GM19025 (cell line): ENCODE measurements around the gene ARHGAP26.
"Not testable (repeated sequence)": the region's sequence is repeated elsewhere in the genome, so short reads cannot be mapped to it uniquely, and the experiment has no call there.

Experiments used
- ATAC-seq: cut with Tn5 transposase; IDR thresholded peaks from one replicate; pipeline ENCODE4 v1.9.1; 2021; ENCODE audit warnings: mild to moderate bottlenecking, low read depth, moderate library complexity; ENCODE audit not compliant: unreplicated experiment

The ARHGAP26 gene

GRCh38 chr5:143065996-143066522, 295.9 kb downstream of the ARHGAP26 start:
- no peak for ATAC-seq

GRCh38 chr5:143066556-143067281, 296.5 kb downstream of the ARHGAP26 start:
- peak; percentile 54 for ATAC-seq

GRCh38 chr5:143068712-143069111, 298.5 kb downstream of the ARHGAP26 start:
- ATAC-seq, result no peak

GRCh38 chr5:143071927-143072326, 301.8 kb downstream of the ARHGAP26 start:
- ATAC-seq, result no peak

- ATAC-seq, result no peak
Observed at GRCh38 chr5:143072734-143073133, 302.6 kb downstream of the ARHGAP26 start.

- no peak for ATAC-seq
Observed at GRCh38 chr5:143073766-143074165, 303.6 kb downstream of the ARHGAP26 start.

- ATAC-seq, result no peak
Observed at GRCh38 chr5:143074414-143074996, 304.3 kb downstream of the ARHGAP26 start.

- ATAC-seq, result no peak
Observed at GRCh38 chr5:143076377-143076776, 306.2 kb downstream of the ARHGAP26 start.

GRCh38 chr5:143077453-143078103, 307.4 kb downstream of the ARHGAP26 start:
- ATAC-seq, result no peak

- ATAC-seq, result no peak
Observed at GRCh38 chr5:143078313-143078712, 308.1 kb downstream of the ARHGAP26 start.

GRCh38 chr5:143078971-143079370, 308.8 kb downstream of the ARHGAP26 start:
- ATAC-seq, result no peak

GRCh38 chr5:143080407-143080806, 310.2 kb downstream of the ARHGAP26 start:
- no peak for ATAC-seq

GRCh38 chr5:143080982-143081381, 310.8 kb downstream of the ARHGAP26 start:
- no peak for ATAC-seq

- ATAC-seq, result no peak
Observed at GRCh38 chr5:143083006-143083405, 312.8 kb downstream of the ARHGAP26 start.

GRCh38 chr5:143084407-143084806, 314.2 kb downstream of the ARHGAP26 start:
- no peak for ATAC-seq

GRCh38 chr5:143085319-143085917, 315.2 kb downstream of the ARHGAP26 start:
- ATAC-seq, result no peak

- no peak for ATAC-seq
Observed at GRCh38 chr5:143086546-143086907, 316.4 kb downstream of the ARHGAP26 start.

- ATAC-seq, result no peak
Observed at GRCh38 chr5:143086908-143087637, 316.9 kb downstream of the ARHGAP26 start.

GRCh38 chr5:143088702-143089101, 318.5 kb downstream of the ARHGAP26 start:
- ATAC-seq, result not testable (repeated sequence)

GRCh38 chr5:143090044-143090443, 319.9 kb downstream of the ARHGAP26 start:
- not testable (repeated sequence) for ATAC-seq
